ENCODE data around the gene NATD1. TPM values are rescaled to one million over a fixed set of nuclear protein-coding genes. Genes with fewer than 3 reads are reported as not detected.

NATD1 gene
- total RNA-seq, 2 experiments from 2014 or later, result 1.1 to 1.3 TPM

DNA sequence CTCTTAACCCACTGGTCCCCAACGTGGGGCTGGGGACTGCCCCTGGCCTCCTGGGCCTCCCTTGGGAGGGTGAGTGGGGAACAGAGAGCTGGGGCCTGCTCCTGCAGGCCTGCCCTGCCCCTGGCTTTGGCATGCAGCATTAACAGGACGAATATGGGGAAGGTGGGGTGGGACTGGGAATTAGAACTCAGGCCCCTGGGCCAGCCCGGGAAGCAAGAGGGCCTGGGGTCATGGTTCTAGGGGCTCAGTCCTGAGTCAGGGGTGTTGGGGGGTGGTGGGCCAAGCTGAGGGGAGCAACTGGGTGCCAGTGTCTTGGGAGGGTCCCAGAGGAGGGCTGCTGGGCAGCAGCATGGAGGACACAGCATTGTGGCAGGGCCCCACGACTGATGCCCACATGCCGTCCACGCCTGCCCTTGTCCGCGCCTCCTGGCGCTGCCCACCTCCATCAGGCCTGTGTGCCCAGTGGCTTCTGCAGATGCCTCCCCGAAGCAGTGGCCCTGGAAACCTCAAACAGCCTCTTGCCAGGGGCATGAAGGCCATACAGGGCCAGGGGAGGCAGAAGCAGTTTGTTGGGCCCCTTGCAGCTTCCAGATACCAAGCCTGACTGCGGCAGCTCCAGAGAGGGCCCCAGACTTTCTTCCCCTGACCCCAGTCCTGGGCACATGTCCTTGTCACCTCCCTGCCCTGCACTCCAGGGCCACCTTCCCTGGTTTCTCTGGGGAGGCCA, 36.1 kb upstream of the NATD1 start:
- Mint-ChIP-seq H3K4me1 (ENCODE audit: low read depth) (peaks cover 44% of the 10 kb centered on the region), H3K9me3 (no peaks in the 10 kb centered on the region), H3K36me3 (ENCODE audit: low read depth) (peaks cover 44% of the 10 kb centered on the region), H3K27me3 (no peaks in the 10 kb centered on the region), H3K27ac (peak overlapping the region; percentile 95), H3K4me3 (peak overlapping the region; percentile 99)
- intact Hi-C loops (cut with micrococcal nuclease), result loop anchor here (10.0 kb wide), 2 partner anchors 165 to 245 kb away; partner anchors contain the start of genes DHRS7B and USP22
- TF ChIP-seq, protein P1, sequence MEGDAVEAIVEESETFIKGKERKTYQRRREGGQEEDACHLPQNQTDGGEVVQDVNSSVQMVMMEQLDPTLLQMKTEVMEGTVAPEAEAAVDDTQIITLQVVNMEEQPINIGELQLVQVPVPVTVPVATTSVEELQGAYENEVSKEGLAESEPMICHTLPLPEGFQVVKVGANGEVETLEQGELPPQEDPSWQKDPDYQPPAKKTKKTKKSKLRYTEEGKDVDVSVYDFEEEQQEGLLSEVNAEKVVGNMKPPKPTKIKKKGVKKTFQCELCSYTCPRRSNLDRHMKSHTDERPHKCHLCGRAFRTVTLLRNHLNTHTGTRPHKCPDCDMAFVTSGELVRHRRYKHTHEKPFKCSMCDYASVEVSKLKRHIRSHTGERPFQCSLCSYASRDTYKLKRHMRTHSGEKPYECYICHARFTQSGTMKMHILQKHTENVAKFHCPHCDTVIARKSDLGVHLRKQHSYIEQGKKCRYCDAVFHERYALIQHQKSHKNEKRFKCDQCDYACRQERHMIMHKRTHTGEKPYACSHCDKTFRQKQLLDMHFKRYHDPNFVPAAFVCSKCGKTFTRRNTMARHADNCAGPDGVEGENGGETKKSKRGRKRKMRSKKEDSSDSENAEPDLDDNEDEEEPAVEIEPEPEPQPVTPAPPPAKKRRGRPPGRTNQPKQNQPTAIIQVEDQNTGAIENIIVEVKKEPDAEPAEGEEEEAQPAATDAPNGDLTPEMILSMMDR (IDR thresholded peaks at IDR 0.05), result no peak
- ChIA-PET CTCF (no interaction called here), POLR2A (interaction anchor here (4.9 kb wide), 1 partner anchor 13 kb away, joined by 36 read pairs; no protein-coding TSS in a partner anchor)
- no peak for ATAC-seq
- DNase-seq, result no peak

GRCh38 chr17:21288571-21289017, 35.4 kb upstream of the NATD1 start:
- H3K36me3 Mint-ChIP-seq (ENCODE audit: low read depth), result peaks cover 42% of the 10 kb centered on the region
- ChIA-PET CTCF (interaction anchor here (1.2 to 4.1 kb wide), 5 partner anchors 9 to 225 kb away, joined by 3 to 29 read pairs (median 8); no protein-coding TSS in a partner anchor), POLR2A (interaction anchor here (0.7 to 4.9 kb wide), 6 partner anchors 12 to 223 kb away, joined by 3 to 36 read pairs (median 7); partner anchors contain the start of gene TMEM11)
- peak overlapping the region; percentile 99 for H3K4me3 Mint-ChIP-seq
- DNase-seq (peak; percentile 74), ATAC-seq (no peak)
- H3K4me1 Mint-ChIP-seq (ENCODE audit: low read depth), result peaks cover 42% of the 10 kb centered on the region
- TF ChIP-seq, protein P1 (IDR thresholded peaks at IDR 0.05), result no peak
- intact Hi-C loops (cut with micrococcal nuclease), result loop anchor here (10.0 kb wide), 2 partner anchors 164 to 244 kb away; partner anchors contain the start of genes DHRS7B and USP22
- H3K27me3 Mint-ChIP-seq, result no peaks in the 10 kb centered on the region
- peak overlapping the region; percentile 95 for H3K27ac Mint-ChIP-seq
- H3K9me3 Mint-ChIP-seq, result no peaks in the 10 kb centered on the region

- POLR2A ChIA-PET, result interaction anchor here (0.7 to 4.9 kb wide), 8 partner anchors 11 to 224 kb away, joined by 3 to 36 read pairs (median 4); partner anchors contain the start of gene TMEM11
- CTCF ChIA-PET, result interaction anchor here (1.2 to 4.1 kb wide), 6 partner anchors 8 to 226 kb away, joined by 3 to 29 read pairs (median 6); no protein-coding TSS in a partner anchor
Measured at GRCh38 chr17:21287703-21288449, 34.7 kb upstream of the NATD1 start.

DNA sequence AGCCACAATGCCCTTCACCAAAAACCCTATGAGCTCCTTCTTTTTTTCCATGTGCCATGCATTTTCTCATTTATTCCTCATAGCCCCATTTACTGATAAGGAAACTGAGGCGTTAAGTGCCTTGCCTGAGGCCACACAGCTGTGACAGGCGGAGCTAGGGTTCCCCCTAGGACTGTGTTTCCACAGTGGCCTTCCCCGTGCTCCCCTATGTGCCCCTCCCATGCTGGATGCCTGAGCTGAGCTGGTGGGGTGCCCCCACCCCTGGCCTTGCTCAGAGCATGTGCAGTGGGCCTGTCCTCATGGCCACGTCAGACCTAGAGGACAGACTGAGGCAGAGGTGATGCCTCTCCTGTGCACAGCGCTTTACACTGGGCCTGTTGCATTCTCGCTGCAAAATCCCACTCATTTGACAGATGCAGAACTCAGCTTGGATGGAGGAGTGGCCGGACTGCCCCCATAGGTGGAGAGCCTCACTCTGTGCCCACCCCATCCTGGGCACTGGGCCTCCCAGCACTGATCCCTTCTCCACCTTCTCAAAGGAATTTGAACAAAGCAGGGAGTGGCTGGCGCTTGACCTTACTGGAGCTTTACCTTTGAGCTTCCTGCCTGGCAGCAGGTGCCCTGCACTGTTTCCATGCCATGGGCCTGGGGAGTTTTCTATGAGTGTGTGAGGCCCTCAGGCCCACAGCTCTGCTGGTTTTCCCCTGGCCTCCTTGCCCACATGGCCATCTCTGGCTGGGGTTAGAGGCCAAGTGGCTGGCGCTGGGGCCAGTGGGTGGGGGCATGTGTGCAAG, 33.9 kb upstream of the NATD1 start:
- H3K4me1 Mint-ChIP-seq (ENCODE audit: low read depth), result peaks cover 47% of the 10 kb centered on the region
- peak; percentile 0 for ATAC-seq
- no peaks in the 10 kb centered on the region for H3K9me3 Mint-ChIP-seq
- peak overlapping the region; percentile 99 for H3K4me3 Mint-ChIP-seq
- TF ChIP-seq, protein P1 (IDR thresholded peaks at IDR 0.05), result no peak
- ChIA-PET POLR2A (interaction anchor here (0.7 to 4.9 kb wide), 5 partner anchors 10 to 187 kb away, joined by 3 to 36 read pairs (median 8); partner anchors contain the start of gene TMEM11), CTCF (interaction anchor here (1.2 to 4.1 kb wide), 7 partner anchors 8 to 244 kb away, joined by 3 to 29 read pairs (median 6); no protein-coding TSS in a partner anchor)
- H3K27me3 Mint-ChIP-seq, result no peaks in the 10 kb centered on the region
- intact Hi-C loops (cut with micrococcal nuclease), result loop anchor here (10.0 kb wide), 2 partner anchors 162 to 242 kb away; partner anchors contain the start of genes DHRS7B and USP22
- H3K36me3 Mint-ChIP-seq (ENCODE audit: low read depth), result peaks cover 35% of the 10 kb centered on the region
- H3K27ac Mint-ChIP-seq, result peak overlapping the region; percentile 95
- peak; percentile 57 for DNase-seq

More at GRCh38 chr17:21287703-21288449, 34.7 kb upstream of the NATD1 start:
- intact Hi-C loops (cut with micrococcal nuclease), result loop anchor here (10.0 kb wide), 2 partner anchors 163 to 243 kb away; partner anchors contain the start of genes DHRS7B and USP22
- ATAC-seq, result peak; percentile 65
- H3K4me1 Mint-ChIP-seq (ENCODE audit: low read depth), result peaks cover 46% of the 10 kb centered on the region
- peak overlapping the region; percentile 95 for H3K27ac Mint-ChIP-seq
- H3K9me3 Mint-ChIP-seq, result no peaks in the 10 kb centered on the region
- DNase-seq, result peak; percentile 99
- peak overlapping the region; percentile 99 for H3K4me3 Mint-ChIP-seq
- peaks cover 41% of the 10 kb centered on the region for H3K36me3 Mint-ChIP-seq (ENCODE audit: low read depth)
- TF ChIP-seq, protein P1 (IDR thresholded peaks at IDR 0.05), result no peak
- no peaks in the 10 kb centered on the region for H3K27me3 Mint-ChIP-seq
